SK-N-SH treated with all-trans-retinoic acid at 6 μM for 48 hours (cell line): ENCODE results near the gene TEAD1.

ENCODE experiments used
- RARB ChIP-seq: fragments of 250-450 bp; sonication (Bioruptor Pico); IDR thresholded peaks from 2 replicates; pipeline ENCODE4 v1.8.0; 2021; ENCODE audit warnings: mild to moderate bottlenecking, moderate library complexity
- TCF4 ChIP-seq: fragments of 250-450 bp; sonication (Bioruptor Pico); IDR thresholded peaks from 2 replicates; pipeline ENCODE4 v1.8.0; 2021; ENCODE audit warnings: mild to moderate bottlenecking, moderate library complexity, borderline replicate concordance
- TOX ChIP-seq: fragments of 250-450 bp; sonication (Bioruptor Pico); IDR thresholded peaks from 2 replicates; pipeline ENCODE4 v1.8.0; 2021; ENCODE audit warnings: mild to moderate bottlenecking, moderate library complexity, borderline replicate concordance
- ZFP3 ChIP-seq: fragments of 250-450 bp; sonication (Bioruptor Pico); IDR thresholded peaks from 2 replicates; pipeline ENCODE4 v1.5.0; 2020; ENCODE audit warnings: mild to moderate bottlenecking, moderate library complexity
- TF ChIP-seq, protein P1 (sequence below): fragments of 250-450 bp; sonication (Bioruptor Pico); IDR thresholded peaks from 2 replicates; pipeline ENCODE4 v1.8.0; 2020; ENCODE audit warnings: mild to moderate bottlenecking, moderate library complexity, borderline replicate concordance
- TF ChIP-seq, protein P2 (sequence below): fragments of 250-450 bp; sonication (Bioruptor Pico); IDR thresholded peaks from 2 replicates; pipeline ENCODE4 v1.5.1; 2020; ENCODE audit warnings: low read depth, mild to moderate bottlenecking, moderate library complexity
- TF ChIP-seq, protein P3 (sequence below): fragments of 250-450 bp; sonication (Bioruptor Pico); IDR thresholded peaks from 2 replicates; pipeline ENCODE4 v1.5.0; 2020; ENCODE audit warnings: mild to moderate bottlenecking, moderate library complexity

- TF ChIP-seq, protein P1, sequence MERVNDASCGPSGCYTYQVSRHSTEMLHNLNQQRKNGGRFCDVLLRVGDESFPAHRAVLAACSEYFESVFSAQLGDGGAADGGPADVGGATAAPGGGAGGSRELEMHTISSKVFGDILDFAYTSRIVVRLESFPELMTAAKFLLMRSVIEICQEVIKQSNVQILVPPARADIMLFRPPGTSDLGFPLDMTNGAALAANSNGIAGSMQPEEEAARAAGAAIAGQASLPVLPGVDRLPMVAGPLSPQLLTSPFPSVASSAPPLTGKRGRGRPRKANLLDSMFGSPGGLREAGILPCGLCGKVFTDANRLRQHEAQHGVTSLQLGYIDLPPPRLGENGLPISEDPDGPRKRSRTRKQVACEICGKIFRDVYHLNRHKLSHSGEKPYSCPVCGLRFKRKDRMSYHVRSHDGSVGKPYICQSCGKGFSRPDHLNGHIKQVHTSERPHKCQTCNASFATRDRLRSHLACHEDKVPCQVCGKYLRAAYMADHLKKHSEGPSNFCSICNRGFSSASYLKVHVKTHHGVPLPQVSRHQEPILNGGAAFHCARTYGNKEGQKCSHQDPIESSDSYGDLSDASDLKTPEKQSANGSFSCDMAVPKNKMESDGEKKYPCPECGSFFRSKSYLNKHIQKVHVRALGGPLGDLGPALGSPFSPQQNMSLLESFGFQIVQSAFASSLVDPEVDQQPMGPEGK (CRISPR knock-in tag): no peak
- TF ChIP-seq ZFP3 (CRISPR knock-in tag) (no peak), TCF4 (no peak), TOX (CRISPR knock-in tag) (no peak), RARB (CRISPR knock-in tag) (no peak)
- TF ChIP-seq, protein P2, sequence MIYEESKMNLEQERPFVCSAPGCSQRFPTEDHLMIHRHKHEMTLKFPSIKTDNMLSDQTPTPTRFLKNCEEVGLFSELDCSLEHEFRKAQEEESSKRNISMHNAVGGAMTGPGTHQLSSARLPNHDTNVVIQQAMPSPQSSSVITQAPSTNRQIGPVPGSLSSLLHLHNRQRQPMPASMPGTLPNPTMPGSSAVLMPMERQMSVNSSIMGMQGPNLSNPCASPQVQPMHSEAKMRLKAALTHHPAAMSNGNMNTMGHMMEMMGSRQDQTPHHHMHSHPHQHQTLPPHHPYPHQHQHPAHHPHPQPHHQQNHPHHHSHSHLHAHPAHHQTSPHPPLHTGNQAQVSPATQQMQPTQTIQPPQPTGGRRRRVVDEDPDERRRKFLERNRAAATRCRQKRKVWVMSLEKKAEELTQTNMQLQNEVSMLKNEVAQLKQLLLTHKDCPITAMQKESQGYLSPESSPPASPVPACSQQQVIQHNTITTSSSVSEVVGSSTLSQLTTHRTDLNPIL (CRISPR knock-in tag): no peak
- TF ChIP-seq, protein P3, sequence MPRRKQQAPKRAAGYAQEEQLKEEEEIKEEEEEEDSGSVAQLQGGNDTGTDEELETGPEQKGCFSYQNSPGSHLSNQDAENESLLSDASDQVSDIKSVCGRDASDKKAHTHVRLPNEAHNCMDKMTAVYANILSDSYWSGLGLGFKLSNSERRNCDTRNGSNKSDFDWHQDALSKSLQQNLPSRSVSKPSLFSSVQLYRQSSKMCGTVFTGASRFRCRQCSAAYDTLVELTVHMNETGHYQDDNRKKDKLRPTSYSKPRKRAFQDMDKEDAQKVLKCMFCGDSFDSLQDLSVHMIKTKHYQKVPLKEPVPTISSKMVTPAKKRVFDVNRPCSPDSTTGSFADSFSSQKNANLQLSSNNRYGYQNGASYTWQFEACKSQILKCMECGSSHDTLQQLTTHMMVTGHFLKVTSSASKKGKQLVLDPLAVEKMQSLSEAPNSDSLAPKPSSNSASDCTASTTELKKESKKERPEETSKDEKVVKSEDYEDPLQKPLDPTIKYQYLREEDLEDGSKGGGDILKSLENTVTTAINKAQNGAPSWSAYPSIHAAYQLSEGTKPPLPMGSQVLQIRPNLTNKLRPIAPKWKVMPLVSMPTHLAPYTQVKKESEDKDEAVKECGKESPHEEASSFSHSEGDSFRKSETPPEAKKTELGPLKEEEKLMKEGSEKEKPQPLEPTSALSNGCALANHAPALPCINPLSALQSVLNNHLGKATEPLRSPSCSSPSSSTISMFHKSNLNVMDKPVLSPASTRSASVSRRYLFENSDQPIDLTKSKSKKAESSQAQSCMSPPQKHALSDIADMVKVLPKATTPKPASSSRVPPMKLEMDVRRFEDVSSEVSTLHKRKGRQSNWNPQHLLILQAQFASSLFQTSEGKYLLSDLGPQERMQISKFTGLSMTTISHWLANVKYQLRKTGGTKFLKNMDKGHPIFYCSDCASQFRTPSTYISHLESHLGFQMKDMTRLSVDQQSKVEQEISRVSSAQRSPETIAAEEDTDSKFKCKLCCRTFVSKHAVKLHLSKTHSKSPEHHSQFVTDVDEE (CRISPR knock-in tag): no peak
Measured at GRCh38 chr11:12716816-12717215, 42.6 kb downstream of the TEAD1 start.
